Measurements from ENCODE around the gene DOCK10. TPM values are rescaled to one million over a fixed set of nuclear protein-coding genes. Genes with fewer than 3 reads are reported as not detected.
"Not testable (repeated sequence)": the region's sequence is repeated elsewhere in the genome, so short reads cannot be mapped to it uniquely, and the experiment has no call there.

The DOCK10 gene
- total RNA-seq, 1 experiment from 2014 or later, result 28.9 TPM

DNA sequence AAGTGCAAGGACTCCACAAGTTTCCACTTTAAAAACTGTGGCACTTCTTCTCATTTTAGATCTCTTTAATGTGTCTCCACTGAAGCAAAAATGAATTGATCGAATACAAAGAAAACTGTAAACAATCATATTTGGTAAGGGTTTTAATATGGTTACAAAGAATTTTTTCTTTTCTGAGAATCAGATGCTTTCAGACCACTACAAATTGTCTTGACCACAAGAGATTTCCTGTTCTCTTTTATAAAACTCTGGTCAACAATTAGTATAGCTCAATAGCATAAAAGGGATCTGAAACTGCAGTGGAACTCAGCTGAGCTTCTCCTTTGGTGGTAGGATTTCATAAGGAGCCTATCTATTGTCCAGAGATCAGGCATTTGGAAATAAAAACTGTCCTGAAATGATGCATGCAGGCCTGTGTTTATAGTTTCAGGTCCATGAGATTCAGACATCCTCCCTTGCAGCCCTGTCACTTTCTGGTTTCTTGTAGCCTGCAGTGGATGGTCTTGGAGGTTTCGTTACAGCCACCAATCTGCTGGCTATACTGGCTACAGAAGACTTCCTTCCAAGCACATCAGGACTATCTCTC is 120.0 kb downstream of the DOCK10 start:
- H3F3A ChIP-seq (ENCODE audit: insufficient read depth, low read depth), result no peaks in the 10 kb centered on the region
- no peak for DNase-seq
- no peaks in the 10 kb centered on the region for H3K9me3 ChIP-seq (ENCODE audit: insufficient read depth, low read depth)
- BruUV-seq (replicated peaks), result no TSS peak
- no peaks in the 10 kb centered on the region for H3K27me3 ChIP-seq (ENCODE audit: insufficient read depth, low read depth)
- no peak overlapping the region for H3K27ac ChIP-seq
- H3K9me2 ChIP-seq (ENCODE audit: insufficient read depth), result no peaks in the 10 kb centered on the region
- no peak overlapping the region for H3K4me2 ChIP-seq
- H3K4me3 ChIP-seq, result no peak overlapping the region
- ChIA-PET POLR2A (ENCODE audit: unreplicated experiment) (no interaction called here), CTCF (no interaction called here)
- no peaks in the 10 kb centered on the region for H4K20me1 ChIP-seq (ENCODE audit: insufficient read depth)
- H2AFZ ChIP-seq, result no peak overlapping the region
- no peaks in the 10 kb centered on the region for H3K4me1 ChIP-seq (replicated peaks; ENCODE audit: insufficient read depth)
- H3K79me2 ChIP-seq (ENCODE audit: low read depth), result no peaks in the 10 kb centered on the region
- H3K36me3 ChIP-seq (ENCODE audit: low read depth), result no peaks in the 10 kb centered on the region
- intact Hi-C loops (cut with micrococcal nuclease; ENCODE audit: unreplicated experiment), result no loop called here
- TF ChIP-seq EZH2 (IDR thresholded peaks at IDR 0.05; ENCODE audit: low read depth), result no peak
- TF ChIP-seq, protein P1, sequence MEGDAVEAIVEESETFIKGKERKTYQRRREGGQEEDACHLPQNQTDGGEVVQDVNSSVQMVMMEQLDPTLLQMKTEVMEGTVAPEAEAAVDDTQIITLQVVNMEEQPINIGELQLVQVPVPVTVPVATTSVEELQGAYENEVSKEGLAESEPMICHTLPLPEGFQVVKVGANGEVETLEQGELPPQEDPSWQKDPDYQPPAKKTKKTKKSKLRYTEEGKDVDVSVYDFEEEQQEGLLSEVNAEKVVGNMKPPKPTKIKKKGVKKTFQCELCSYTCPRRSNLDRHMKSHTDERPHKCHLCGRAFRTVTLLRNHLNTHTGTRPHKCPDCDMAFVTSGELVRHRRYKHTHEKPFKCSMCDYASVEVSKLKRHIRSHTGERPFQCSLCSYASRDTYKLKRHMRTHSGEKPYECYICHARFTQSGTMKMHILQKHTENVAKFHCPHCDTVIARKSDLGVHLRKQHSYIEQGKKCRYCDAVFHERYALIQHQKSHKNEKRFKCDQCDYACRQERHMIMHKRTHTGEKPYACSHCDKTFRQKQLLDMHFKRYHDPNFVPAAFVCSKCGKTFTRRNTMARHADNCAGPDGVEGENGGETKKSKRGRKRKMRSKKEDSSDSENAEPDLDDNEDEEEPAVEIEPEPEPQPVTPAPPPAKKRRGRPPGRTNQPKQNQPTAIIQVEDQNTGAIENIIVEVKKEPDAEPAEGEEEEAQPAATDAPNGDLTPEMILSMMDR (conservative IDR thresholded peaks at IDR 0.05), result no peak

DNA sequence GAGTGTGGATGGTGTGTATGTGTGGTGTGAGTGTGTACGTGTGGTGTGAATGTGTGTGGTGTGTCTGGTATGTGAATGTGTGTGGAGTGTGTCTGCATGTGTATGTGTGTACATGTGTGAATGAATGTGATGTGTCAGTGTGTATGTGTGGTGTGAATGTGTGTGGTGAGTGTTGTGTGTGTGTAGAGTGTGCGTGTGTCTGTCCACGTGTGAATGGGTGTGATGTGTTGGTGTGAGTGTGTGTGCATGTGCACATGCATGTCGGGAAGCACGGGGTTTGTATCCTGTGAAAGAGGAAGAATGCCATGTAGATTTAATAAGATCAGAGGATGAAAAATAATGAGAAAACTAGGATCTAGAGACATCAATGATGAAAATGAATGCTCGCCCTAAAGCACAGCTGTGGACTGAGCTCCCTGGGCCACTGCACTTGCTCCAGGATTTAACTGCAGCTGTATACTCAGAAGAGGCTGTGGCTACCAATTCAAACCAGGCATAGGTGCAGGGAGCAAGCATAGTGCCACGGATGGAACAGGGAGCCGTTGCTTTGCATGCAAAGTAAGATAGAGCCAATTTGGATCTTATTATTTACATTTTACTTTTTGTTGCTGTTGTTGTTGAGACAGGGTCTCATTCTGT is 122.7 kb downstream of the DOCK10 start:
- intact Hi-C loops (cut with micrococcal nuclease; ENCODE audit: unreplicated experiment), result no loop called here
- no peak for DNase-seq

DNA sequence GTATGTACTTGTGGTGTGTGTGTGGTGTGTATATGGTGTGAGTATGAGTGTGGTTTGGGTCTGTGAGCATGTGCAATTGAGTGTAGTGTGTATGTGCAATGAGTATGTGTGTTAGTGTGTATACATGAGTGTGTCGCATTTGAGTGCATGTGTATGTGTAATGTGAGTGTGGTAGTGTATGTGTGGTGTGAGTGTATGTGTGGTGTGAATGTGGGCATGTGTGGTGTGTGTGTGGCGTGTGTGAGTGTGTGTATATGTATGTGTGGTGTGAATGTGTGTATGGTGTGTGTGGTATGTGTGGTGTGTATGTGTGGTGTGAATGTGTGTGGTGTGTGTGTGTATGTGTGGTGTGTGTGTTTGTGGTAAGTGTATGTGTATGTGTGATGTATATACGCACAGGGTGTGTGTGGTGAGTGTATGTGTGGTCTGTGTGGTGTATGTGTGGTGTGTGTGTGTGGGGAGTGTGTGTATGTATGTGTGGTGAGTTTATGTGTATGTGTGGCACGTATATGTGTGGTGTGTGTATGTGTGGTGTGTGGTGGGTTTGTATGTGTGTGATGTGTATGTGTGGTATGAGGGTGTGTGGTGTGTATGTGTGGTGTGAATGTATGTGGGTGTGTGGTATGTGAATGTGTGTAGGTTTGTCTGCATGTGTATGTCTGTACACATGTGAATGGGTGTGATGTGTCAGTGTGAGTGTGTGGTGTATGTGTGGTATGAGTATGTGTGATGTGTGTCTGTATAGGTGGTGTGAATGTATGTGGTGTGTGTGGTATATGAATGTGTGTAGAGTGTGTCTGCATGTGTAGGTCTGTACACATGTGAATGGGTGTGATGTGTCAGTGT is 123.4 kb downstream of the DOCK10 start:
- Histone ChIP-seq H3K27me3 (ENCODE audit: insufficient read depth, low read depth) (no peaks in the 10 kb centered on the region), H3K9me3 (ENCODE audit: insufficient read depth, low read depth) (no peaks in the 10 kb centered on the region), H3K36me3 (ENCODE audit: low read depth) (no peaks in the 10 kb centered on the region), H3K4me3 (no peak overlapping the region), H4K20me1 (ENCODE audit: insufficient read depth) (no peaks in the 10 kb centered on the region), H3K79me2 (ENCODE audit: low read depth) (no peaks in the 10 kb centered on the region), H3K27ac (no peak overlapping the region), H3K9me2 (ENCODE audit: insufficient read depth) (no peaks in the 10 kb centered on the region), H3K4me2 (no peak overlapping the region), H2AFZ (no peak overlapping the region), H3K4me1 (replicated peaks; ENCODE audit: insufficient read depth) (no peaks in the 10 kb centered on the region), H3F3A (ENCODE audit: insufficient read depth, low read depth) (no peaks in the 10 kb centered on the region)
- DNase-seq, result no peak
- ChIA-PET CTCF (no interaction called here), POLR2A (ENCODE audit: unreplicated experiment) (no interaction called here)
- intact Hi-C loops (cut with micrococcal nuclease; ENCODE audit: unreplicated experiment), result no loop called here
- TF ChIP-seq EZH2 (IDR thresholded peaks at IDR 0.05; ENCODE audit: low read depth), result no peak
- TF ChIP-seq, protein P1 (conservative IDR thresholded peaks at IDR 0.05), result no peak
- no TSS peak for BruUV-seq (replicated peaks)

More for the DNA sequence above, 122.7 kb downstream of the DOCK10 start:
- Histone ChIP-seq H3K36me3 (ENCODE audit: low read depth) (no peaks in the 10 kb centered on the region), H3K4me2 (no peak overlapping the region), H4K20me1 (ENCODE audit: insufficient read depth) (no peaks in the 10 kb centered on the region), H3K27me3 (ENCODE audit: insufficient read depth, low read depth) (no peaks in the 10 kb centered on the region), H3F3A (ENCODE audit: insufficient read depth, low read depth) (no peaks in the 10 kb centered on the region), H3K4me1 (replicated peaks; ENCODE audit: insufficient read depth) (no peaks in the 10 kb centered on the region), H3K79me2 (ENCODE audit: low read depth) (no peaks in the 10 kb centered on the region), H3K27ac (no peak overlapping the region), H2AFZ (no peak overlapping the region), H3K9me2 (ENCODE audit: insufficient read depth) (no peaks in the 10 kb centered on the region), H3K9me3 (ENCODE audit: insufficient read depth, low read depth) (no peaks in the 10 kb centered on the region), H3K4me3 (no peak overlapping the region)
- ChIA-PET CTCF (interaction anchor here (0.6 kb wide), 2 partner anchors 242 to 706 kb away, joined by 3 to 6 read pairs; no protein-coding TSS in a partner anchor), POLR2A (ENCODE audit: unreplicated experiment) (no interaction called here)
- BruUV-seq (replicated peaks), result no TSS peak
- TF ChIP-seq, protein P1 (conservative IDR thresholded peaks at IDR 0.05), result no peak
- TF ChIP-seq EZH2 (IDR thresholded peaks at IDR 0.05; ENCODE audit: low read depth), result no peak

DNA sequence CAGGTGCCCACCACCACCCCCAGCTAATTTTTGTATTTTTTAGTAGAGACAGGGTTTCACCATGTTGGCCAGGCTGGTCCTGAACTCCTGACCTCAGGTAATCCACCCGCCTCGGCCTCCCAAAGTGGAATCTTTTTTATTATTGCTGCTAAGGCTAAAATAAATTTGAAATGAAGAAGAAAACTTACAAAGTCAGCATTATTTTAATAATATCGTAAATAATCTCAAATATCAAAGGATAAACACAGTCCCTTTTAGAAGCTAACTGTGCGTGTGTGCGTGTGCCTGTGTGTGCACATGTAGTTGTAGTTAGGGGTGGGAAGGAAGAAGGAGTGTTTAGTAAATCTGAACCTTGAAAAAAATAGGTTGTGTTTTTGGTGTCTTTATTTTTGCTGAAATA is 125.0 kb downstream of the DOCK10 start:
- H3K27me3 ChIP-seq (ENCODE audit: insufficient read depth, low read depth); H2AFZ ChIP-seq; H3K79me2 ChIP-seq (ENCODE audit: low read depth); intact Hi-C loops (cut with micrococcal nuclease; ENCODE audit: unreplicated experiment); H3K4me3 ChIP-seq; H3K9me3 ChIP-seq (ENCODE audit: insufficient read depth, low read depth); H3K4me2 ChIP-seq; H3K36me3 ChIP-seq (ENCODE audit: low read depth); POLR2A ChIA-PET (ENCODE audit: unreplicated experiment); H4K20me1 ChIP-seq (ENCODE audit: insufficient read depth); H3K9me2 ChIP-seq (ENCODE audit: insufficient read depth); CTCF ChIA-PET; DNase-seq; H3K4me1 ChIP-seq (replicated peaks; ENCODE audit: insufficient read depth); BruUV-seq (replicated peaks); H3K27ac ChIP-seq; H3F3A ChIP-seq (ENCODE audit: insufficient read depth, low read depth): not testable (repeated sequence)

All from PC-9 (cell line).